HPDE6-E6E7 (cell line): Measurements from ENCODE around the gene TRAF3IP1.
"Not testable (repeated sequence)": the region's sequence is repeated elsewhere in the genome, so short reads cannot be mapped to it uniquely, and the experiment has no call there.

ENCODE experiments used
- DNase-seq: peaks from one replicate; pipeline ENCODE4 v3.0.0; 2011; ENCODE audit warnings: missing footprints; ENCODE audit errors: extremely low spot score

The TRAF3IP1 gene

GRCh38 chr2:238426568-238427434 lies 106.5 kb downstream of the TRAF3IP1 start, which contains the start of gene ASB1:
Gene ASB1 (plus strand): TSS chr2:238426927. CDS start chr2:238427071, 144 bp downstream.
- DNase-seq, result peak; percentile 58

GRCh38 chr2:238427435-238428162 lies 107.3 kb downstream of the TRAF3IP1 start:
- no peak for DNase-seq

DNA sequence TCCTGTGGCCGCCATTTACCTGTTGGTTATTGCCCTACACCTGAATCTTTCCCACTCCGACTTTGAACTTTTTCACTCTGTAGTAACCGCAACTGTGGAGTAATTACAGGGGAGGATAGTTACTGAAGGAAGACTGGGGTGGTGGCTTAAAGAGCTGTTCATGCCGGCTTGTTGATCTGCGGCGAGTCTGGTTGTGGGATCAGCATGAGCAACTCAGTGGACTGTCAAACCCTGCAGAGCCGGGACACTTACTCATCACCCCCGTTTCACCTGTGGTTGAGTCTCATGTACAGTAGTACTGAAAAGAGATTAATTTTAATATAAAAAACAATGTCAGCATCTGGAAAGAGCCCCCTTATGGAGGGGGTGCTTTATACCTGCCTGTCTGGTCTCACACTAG lies 108.5 kb downstream of the TRAF3IP1 start:
- DNase-seq, result no peak

DNA sequence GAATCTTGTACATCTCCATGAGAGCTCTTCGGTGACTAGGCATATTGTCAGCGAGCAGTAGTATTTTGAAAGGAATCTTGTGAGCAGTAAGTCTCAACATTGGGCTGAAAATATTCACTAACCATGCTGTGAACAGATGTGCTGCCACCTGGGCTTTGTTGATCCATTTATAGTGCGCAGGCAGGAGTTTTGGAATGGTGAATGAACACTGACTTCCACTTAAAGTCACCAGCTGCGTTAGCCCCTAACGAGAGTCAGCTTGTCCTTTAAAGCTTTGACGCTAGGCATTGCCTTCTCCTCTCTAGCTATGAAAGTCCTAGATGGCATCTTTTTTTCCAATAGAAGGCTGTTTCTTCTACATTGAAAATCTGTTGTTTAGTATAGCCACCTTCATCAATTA lies 110.5 kb downstream of the TRAF3IP1 start:
- DNase-seq, result no peak

DNA sequence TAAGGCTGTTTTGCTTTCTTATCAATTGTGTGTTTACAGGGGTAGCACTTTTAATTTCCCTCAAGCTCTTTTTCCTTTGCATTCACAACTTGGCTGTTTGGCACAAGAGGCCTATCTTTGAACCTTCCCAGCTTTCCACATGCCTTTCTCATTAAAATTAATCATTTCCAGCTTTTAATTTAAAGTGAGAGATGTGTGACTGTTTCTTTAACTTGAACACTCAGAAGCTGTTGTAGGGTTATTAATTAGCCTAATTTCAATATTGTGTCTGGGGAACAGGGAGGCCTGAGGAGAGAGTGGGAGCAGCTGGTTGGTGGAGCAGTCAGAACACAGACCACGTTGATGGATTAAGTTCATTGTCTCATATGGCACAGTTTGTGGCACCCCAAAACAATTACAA lies 111.1 kb downstream of the TRAF3IP1 start:
- DNase-seq, result no peak

- DNase-seq, result no peak
These were observed 113.1 kb downstream of the TRAF3IP1 start for GRCh38 chr2:238433300-238433915.

- DNase-seq, result peak; percentile 50
These were observed 113.9 kb downstream of the TRAF3IP1 start for GRCh38 chr2:238433941-238434845.

DNA sequence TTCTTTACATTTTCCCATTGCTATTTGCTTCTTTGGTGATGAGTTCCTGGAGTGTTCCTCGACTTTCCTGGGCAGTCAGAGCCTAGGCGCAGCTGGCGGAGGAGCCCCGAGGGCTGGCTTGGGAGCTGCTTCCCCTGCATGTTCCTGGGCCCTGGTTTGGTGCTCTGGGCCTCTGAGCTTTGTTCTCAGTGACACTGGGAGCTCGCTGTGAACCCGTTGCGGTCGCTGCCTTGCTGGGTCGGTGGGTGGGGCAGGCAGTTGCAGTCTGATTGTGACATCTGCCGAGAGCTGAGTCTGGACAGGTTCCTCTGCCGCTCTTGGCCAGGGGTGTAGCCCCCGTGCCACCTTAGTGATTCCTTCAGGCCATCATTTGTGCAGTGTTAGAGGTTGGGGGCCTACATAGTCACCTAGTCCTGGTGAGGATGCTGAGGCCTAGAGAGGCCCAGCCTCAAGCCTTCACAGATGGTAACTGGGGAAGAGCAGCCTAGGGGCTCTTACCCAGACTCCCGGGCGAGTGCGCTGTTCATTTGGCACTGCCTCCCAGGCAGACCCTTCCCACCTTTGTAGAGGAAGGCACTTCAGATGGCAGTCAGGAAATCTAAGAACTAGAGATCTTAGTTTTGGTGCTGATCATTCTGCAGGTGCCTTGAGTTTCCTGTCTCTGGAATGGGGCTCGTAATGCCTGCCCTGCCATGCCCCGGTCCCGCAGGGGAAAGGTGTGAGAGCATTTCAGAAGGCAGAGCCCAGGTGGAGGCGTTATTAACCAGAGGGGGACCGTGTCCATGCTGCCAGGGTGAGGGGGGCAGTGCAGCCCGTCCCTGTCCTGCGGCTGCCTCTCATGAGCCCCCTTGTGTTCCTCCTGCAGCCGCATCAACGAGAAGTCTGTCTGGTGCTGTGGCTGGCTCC lies 114.8 kb downstream of the TRAF3IP1 start:
- peak; percentile 29 for DNase-seq

- DNase-seq, result no peak
These were observed 115.4 kb downstream of the TRAF3IP1 start for GRCh38 chr2:238435752-238436096.

DNA sequence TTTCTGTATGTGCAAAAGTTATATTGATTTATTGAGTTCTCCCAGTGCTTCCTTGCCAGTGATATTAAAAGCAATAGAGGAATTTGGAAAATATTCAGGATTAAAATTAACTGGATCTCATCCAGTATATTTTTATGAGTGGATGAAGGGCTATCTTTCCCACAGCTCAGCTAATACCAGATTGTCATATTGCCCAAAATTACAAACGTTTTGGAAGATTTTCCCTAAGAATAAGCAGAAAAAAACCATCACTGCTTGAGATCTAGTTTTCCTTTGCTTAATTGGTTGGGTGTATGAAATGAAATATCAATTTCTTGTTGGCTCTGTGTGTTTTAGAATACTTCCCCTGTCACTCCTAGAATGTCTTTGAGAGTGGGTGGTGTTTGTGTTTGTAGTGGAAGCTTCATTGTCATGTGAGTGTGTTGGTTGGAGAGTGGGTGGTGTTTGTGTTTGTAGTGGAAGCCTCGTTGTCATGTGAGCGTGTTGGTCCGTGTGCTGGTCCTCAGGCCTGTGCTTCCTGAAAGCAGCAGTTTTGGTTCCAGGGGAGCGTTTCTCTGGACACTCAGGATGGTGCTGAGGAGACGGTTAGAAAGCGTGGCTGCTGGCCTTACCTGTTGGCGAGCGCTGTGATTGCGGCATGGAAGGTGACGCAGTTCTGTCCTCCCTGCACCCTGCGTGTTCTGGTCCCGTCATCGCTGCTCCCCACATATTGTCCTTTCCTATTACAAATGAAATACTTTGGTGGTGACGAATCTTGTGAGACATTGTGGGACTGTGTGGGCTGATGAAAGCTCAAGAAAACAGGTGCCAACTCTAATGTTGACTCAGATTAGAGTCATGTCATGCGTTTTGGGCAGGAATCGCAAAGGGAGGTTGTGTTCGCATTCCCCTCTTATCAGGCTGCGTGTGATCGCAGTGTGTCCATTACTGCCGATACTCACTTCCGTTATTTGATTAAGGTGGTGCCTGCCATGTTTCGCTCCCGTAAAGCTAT lies 118.8 kb downstream of the TRAF3IP1 start:
- peak; percentile 94 for DNase-seq

- no peak for DNase-seq
These were observed 119.6 kb downstream of the TRAF3IP1 start for GRCh38 chr2:238439917-238440316.

DNA sequence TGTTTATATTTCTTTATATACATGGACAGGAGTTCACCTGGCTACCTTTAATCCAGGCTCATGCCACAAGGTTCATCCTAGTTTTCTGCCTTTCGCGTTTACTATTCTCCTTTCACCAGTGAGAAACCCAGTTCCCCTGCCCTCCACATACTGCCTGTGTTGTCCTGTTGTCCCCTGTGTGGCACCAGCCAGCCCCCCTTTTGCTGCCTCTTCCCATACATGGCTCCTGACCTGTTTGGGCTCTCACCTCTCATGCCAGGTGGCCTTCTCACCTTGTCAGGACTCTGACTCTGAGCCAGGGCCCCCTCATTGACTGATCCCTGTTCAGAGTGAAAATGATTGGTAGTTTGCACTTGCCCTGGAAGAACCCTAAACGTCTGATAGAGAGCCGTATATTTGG lies 120.0 kb downstream of the TRAF3IP1 start:
- DNase-seq, result no peak

DNA sequence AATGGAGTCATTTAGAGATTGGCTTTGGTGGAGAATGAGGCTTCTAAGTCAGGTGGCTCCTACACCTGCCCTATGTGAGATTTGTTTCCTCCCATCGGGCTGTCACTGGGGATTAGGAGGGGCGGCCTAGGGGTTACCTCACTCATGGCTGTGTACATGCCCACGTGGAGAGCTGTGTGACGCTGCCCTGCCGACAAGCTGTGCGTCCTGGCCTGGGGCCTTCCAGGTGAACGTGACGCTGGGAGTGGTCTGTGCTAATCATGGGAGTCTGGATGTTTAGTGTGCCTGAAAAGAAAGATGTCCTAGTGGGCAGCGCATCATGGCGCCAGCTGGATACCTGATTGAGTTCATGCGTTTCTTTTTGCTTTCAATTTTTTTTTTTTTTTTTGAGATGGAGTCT lies 120.4 kb downstream of the TRAF3IP1 start:
- no peak for DNase-seq

DNA sequence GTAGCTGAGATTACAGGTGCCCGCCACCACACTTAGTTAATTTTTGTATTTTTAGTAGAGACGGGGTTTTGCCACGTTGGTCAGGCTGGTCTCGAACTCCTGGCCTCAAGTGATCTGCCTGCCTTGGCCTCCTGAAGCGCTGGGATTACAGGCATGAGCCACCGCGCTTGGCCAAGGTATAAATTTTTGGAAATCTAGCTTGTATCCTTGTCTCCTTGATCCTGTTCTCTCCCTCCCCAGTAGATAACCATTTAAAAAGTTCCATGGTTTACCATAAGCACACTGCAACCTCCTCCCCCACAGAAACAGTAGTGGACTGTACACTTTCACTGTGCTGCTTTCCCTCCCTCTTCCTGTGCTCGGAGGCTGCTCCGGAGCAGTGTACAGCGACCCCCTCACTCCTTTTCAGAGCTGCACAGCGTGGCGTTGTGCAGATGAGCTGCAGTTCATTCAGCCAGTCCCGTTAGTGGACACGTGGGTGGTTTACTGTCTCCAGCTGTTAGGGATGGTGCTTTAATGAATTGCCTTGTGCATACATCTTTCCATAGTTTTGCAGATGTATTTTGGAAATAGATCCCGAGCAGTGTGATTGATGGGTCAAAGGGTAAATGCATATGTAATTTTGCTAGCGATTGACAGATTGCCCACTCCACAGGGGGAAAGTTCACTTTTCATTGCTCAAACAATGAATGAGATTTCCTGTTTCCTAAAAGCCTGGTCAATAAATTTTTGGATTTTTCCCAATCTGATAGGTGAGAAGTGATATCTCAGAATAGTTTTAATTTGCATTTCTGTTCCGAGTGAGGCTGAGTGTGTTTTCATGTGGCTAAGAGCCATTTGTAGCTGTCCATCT lies 121.2 kb downstream of the TRAF3IP1 start:
- no peak for DNase-seq

DNA sequence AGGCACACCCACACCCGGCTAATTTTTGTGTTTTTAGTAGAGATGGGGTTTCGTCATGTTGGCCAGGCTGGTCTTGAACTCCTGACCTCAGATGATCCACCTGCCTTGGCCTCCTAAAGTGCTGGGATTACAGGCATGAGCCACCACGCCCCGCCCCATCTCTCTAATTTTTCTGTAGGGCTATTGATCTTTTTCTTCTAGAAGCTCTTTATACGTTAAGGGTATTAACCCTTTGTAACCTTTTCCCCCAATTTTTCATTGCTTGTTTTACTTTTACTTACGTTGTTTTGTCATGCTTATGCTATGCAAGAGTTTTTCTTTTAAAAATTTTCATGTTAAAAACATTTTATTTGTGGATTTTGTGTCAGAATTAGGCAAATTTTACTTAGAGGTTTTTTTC lies 121.9 kb downstream of the TRAF3IP1 start:
- DNase-seq, result not testable (repeated sequence)

DNA sequence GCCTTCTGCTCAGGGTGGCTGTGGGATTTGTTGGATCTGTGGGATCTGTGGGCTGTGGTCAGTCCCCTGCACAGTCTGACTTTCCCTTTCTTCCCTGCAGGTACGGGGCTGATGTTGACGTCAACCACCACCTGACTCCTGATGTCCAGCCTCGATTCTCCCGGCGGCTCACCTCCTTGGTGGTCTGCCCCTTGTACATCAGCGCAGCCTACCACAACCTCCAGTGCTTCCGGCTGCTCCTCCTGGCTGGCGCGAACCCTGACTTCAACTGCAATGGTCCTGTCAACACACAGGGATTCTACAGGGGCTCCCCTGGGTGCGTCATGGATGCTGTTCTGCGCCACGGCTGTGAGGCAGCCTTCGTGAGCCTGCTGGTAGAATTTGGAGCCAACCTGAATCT lies 123.9 kb downstream of the TRAF3IP1 start:
- no peak for DNase-seq

DNA sequence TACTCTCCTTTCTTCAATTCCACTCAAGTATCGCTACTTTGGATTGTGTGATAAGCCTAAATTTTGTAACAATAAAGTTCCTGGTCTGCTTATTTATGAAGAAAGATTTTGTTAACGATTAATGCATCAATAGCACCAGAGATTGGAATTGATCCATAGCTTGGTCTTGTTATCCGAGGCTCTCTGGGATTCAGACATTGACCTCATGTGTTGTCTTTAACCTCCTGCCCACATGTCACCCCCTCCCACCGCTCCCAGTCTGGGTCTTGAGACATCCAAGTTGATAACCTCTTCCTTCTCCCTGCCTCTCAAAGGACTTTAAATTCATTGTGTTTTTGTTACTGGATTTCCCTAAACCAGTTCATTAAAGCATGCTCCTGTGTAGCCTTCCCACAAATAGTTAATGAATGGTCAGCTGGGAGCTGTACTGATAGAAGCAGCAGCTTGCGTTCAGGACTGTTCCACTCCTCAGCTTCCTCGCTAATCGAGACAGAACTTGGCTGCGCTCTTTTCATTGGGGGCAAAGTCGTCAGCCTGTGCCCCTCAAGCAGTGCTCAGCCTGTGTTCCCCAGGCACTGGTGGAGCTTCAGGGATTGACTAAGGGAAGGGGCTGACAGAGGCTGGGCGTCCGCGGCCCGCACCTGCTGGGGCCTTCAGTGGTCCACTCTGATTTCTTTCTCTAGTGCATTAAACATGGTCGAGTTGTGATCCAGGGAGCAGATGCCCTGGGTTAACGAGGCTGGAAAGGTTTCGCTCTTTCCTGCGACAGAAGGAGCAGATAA lies 125.3 kb downstream of the TRAF3IP1 start:
- DNase-seq, result no peak
